Neutrophil (primary cell): Measurements from ENCODE around the gene BMPER.

Source experiments
- H3K27ac ChIP-seq: fragments of 200-600 bp; sonication (generic); 2 replicates; pipeline ENCODE4 v1.5.1; 2016; ENCODE audit warnings: mild to moderate bottlenecking, moderate library complexity
- H3K27me3 ChIP-seq: fragments of 200-600 bp; sonication (generic); 2 replicates; pipeline ENCODE4 v1.6.0; 2016; ENCODE audit warnings: mild to moderate bottlenecking
- H3K36me3 ChIP-seq: fragments of 200-600 bp; sonication (generic); 2 replicates; pipeline ENCODE4 v1.5.1; 2017
- H3K4me1 ChIP-seq, 2 experiments: fragments of 200-600 bp in 1 of 2; sonication (generic) in 1 of 2; 1 replicate in 1 of 2; 2 replicates in 1 of 2; pipeline versions ENCODE4 v1.5.1 to v1.6.1; 2013 to 2016; ENCODE audit warnings: low read depth in 1 of 2, low read length in 1 of 2, mild to moderate bottlenecking in 1 of 2, moderate library complexity in 1 of 2; ENCODE audit not compliant: control insufficient read depth in 1 of 2, insufficient read depth in 1 of 2
- H3K4me3 ChIP-seq, 2 experiments: fragments of 200-600 bp in 1 of 2; sonication (generic) in 1 of 2; 1 replicate in 1 of 2; 2 replicates in 1 of 2; pipeline ENCODE4 v1.5.1; 2013 to 2016; ENCODE audit warnings: low read depth in 1 of 2, low read length in 1 of 2, mild to moderate bottlenecking in 1 of 2, moderate library complexity in 1 of 2
- H3K9me3 ChIP-seq: fragments of 200-600 bp; sonication (generic); 2 replicates; pipeline ENCODE4 v1.5.1; 2016
- CTCF ChIP-seq: fragments of 200-600 bp; sonication (generic); IDR thresholded peaks from 2 replicates; pipeline ENCODE4 v1.5.1; 2016; ENCODE audit warnings: antibody characterized with exemption

BMPER gene

GRCh38 chr7:33892945-33893344, 12.4 kb upstream of the BMPER start:
- no peak for TF ChIP-seq CTCF
- no peaks in the 10 kb centered on the region for H3K4me1 ChIP-seq
- H3K9me3 ChIP-seq, result no peaks in the 10 kb centered on the region
- H3K4me3 ChIP-seq, result no peak overlapping the region
- H3K36me3 ChIP-seq, result no peaks in the 10 kb centered on the region
- peaks cover 49% of the 10 kb centered on the region for H3K27me3 ChIP-seq
- no peak overlapping the region for H3K27ac ChIP-seq

GRCh38 chr7:33893377-33893776, 12.0 kb upstream of the BMPER start:
- Histone ChIP-seq H3K36me3 (no peaks in the 10 kb centered on the region), H3K9me3 (no peaks in the 10 kb centered on the region), H3K4me3 (no peak overlapping the region), H3K27me3 (peaks cover 53% of the 10 kb centered on the region), H3K27ac (no peak overlapping the region), H3K4me1 (no peaks in the 10 kb centered on the region)
- TF ChIP-seq CTCF, result no peak

- H3K36me3 ChIP-seq, result no peaks in the 10 kb centered on the region
- no peaks in the 10 kb centered on the region for H3K9me3 ChIP-seq
- H3K4me3 ChIP-seq, result no peak overlapping the region
- no peaks in the 10 kb centered on the region for H3K4me1 ChIP-seq
- TF ChIP-seq CTCF, result no peak
- H3K27ac ChIP-seq, result no peak overlapping the region
- peaks cover 71% of the 10 kb centered on the region for H3K27me3 ChIP-seq
Observed at GRCh38 chr7:33895025-33895804, 10.1 kb upstream of the BMPER start.

- Histone ChIP-seq H3K4me1 (peaks cover 4 to 8% of the 10 kb centered on the region in 2 experiments), H3K4me3 (no peak overlapping the region), H3K27me3 (peaks cover 100% of the 10 kb centered on the region), H3K27ac (no peak overlapping the region), H3K36me3 (no peaks in the 10 kb centered on the region), H3K9me3 (no peaks in the 10 kb centered on the region)
- no peak for TF ChIP-seq CTCF
Observed at GRCh38 chr7:33900501-33900900, 4.8 kb upstream of the BMPER start.

GRCh38 chr7:33901199-33901598, 4.1 kb upstream of the BMPER start:
- no peaks in the 10 kb centered on the region for H3K36me3 ChIP-seq
- no peaks in the 10 kb centered on the region for H3K9me3 ChIP-seq
- peaks cover 100% of the 10 kb centered on the region for H3K27me3 ChIP-seq
- no peak overlapping the region for H3K4me3 ChIP-seq
- no peak overlapping the region for H3K27ac ChIP-seq
- no peak for TF ChIP-seq CTCF
- H3K4me1 ChIP-seq, result peaks cover 4 to 8% of the 10 kb centered on the region in 2 experiments
